HepG2 (cell line): ENCODE measurements around the gene L1CAM. TPM values are rescaled to one million over a fixed set of nuclear protein-coding genes. Genes with fewer than 3 reads are reported as not detected.
A peak's percentile ranks its signal among the peaks of the same experiment; 100 is the strongest.

Experiments used
- AHR ChIP-seq: IDR thresholded peaks from 2 replicates; pipeline ENCODE4 v1.6.1; 2018; ENCODE audit warnings: missing genetic modification reagents, missing compliant biosample characterization
- GTF3A ChIP-seq: sonication (generic); formaldehyde crosslinking; conservative IDR thresholded peaks from 2 replicates; pipeline ENCODE4 v1.4.0; 2020; ENCODE audit warnings: mild to moderate bottlenecking, missing genetic modification reagents
- JUN ChIP-seq: sonication (generic); formaldehyde crosslinking; IDR thresholded peaks from 2 replicates; pipeline ENCODE4 v1.4.0; 2020; ENCODE audit warnings: mild to moderate bottlenecking, missing genetic modification reagents
- NRL ChIP-seq: sonication (generic); formaldehyde crosslinking; IDR thresholded peaks from 2 replicates; pipeline ENCODE4 v1.5.0; 2020; ENCODE audit warnings: missing genetic modification reagents, mild to moderate bottlenecking, moderate library complexity, borderline replicate concordance
- PCBP2 ChIP-seq: fragments of 200-400 bp; formaldehyde crosslinking; optimal IDR thresholded peaks from 2 replicates; pipeline ENCODE3; 2018; ENCODE audit warnings: low read length, low read depth; ENCODE audit not compliant: poor library complexity, severe bottlenecking
- SATB2 ChIP-seq: sonication (generic); formaldehyde crosslinking; IDR thresholded peaks from 2 replicates; pipeline ENCODE4 v1.5.0; 2020; ENCODE audit warnings: missing genetic modification reagents
- SNAPC5 ChIP-seq: sonication (generic); formaldehyde crosslinking; IDR thresholded peaks from 2 replicates; pipeline ENCODE4 v1.8.1; 2023; ENCODE audit warnings: mild to moderate bottlenecking, missing genetic modification reagents, borderline replicate concordance
- SP140L ChIP-seq: sonication (generic); formaldehyde crosslinking; IDR thresholded peaks from 2 replicates; pipeline ENCODE4 v1.4.0; 2020; ENCODE audit warnings: missing genetic modification reagents, borderline replicate concordance
- ZEB1 ChIP-seq: IDR thresholded peaks from 2 replicates; pipeline ENCODE4 v1.6.1; 2012; ENCODE audit warnings: mild to moderate bottlenecking, low read depth, inconsistent platforms; ENCODE audit not compliant: insufficient replicate concordance
- ZFP91 ChIP-seq: sonication (generic); formaldehyde crosslinking; IDR thresholded peaks from 2 replicates; pipeline ENCODE4 v1.9.0; 2022; ENCODE audit warnings: missing genetic modification reagents, mild to moderate bottlenecking, borderline replicate concordance
- ZNF12 ChIP-seq: sonication (generic); formaldehyde crosslinking; IDR thresholded peaks from 2 replicates; pipeline ENCODE4 v1.5.0; 2020; ENCODE audit warnings: missing genetic modification reagents
- ZNF3 ChIP-seq: IDR thresholded peaks from 2 replicates; pipeline ENCODE4 v1.7.0; 2017; ENCODE audit warnings: inconsistent platforms
- ZNF543 ChIP-seq: sonication (generic); formaldehyde crosslinking; IDR thresholded peaks from 2 replicates; pipeline ENCODE4 v1.4.0; 2020; ENCODE audit warnings: mild to moderate bottlenecking, missing genetic modification reagents
- ZNF546 ChIP-seq: sonication (generic); formaldehyde crosslinking; conservative IDR thresholded peaks from 2 replicates; pipeline ENCODE4 v1.8.1; 2023; ENCODE audit warnings: mild to moderate bottlenecking, missing genetic modification reagents
- ZNF607 ChIP-seq: sonication (generic); formaldehyde crosslinking; IDR thresholded peaks from 2 replicates; pipeline ENCODE4 v1.5.1; 2020; ENCODE audit warnings: missing genetic modification reagents, mild to moderate bottlenecking, borderline replicate concordance
- ZNF710 ChIP-seq: sonication (generic); formaldehyde crosslinking; IDR thresholded peaks from 2 replicates; pipeline ENCODE4 v1.5.0; 2020; ENCODE audit warnings: mild to moderate bottlenecking, missing genetic modification reagents, borderline replicate concordance
- ZNF75D ChIP-seq: sonication (generic); formaldehyde crosslinking; IDR thresholded peaks from 2 replicates; pipeline ENCODE4 v1.8.1; 2023; ENCODE audit warnings: missing genetic modification reagents, mild to moderate bottlenecking, borderline replicate concordance
- ZNF790 ChIP-seq: sonication (generic); formaldehyde crosslinking; IDR thresholded peaks from 2 replicates; pipeline ENCODE4 v1.8.0; 2022; ENCODE audit warnings: missing genetic modification reagents, mild to moderate bottlenecking, borderline replicate concordance
- polyA plus RNA-seq, 8 experiments: library from polyadenylated mRNA; depleted of rRNA in 3 of 8; stranded (reverse) in 7 of 8; unstranded in 1 of 8; fragments of >200 nt; fragmentation: Illumina TruSeq in 4 of 8; extraction: Trizol in 4 of 8; gene quantifications; 2 replicates each; pipeline versions ENCODE4 v1.2.1 to v1.2.3, GENCODE V29; 2011 to 2016; ENCODE audit warnings: low read depth in 4 of 8, missing spikeins in 1 of 8, mixed read lengths in 1 of 8; ENCODE audit not compliant: insufficient read depth in 1 of 8
- total RNA-seq, 5 experiments: library from RNA; depleted of rRNA; stranded (reverse); fragments of >200 nt; fragmentation: Illumina TruSeq; extraction: Trizol; gene quantifications; 2 replicates each; pipeline ENCODE4 v1.2.3, GENCODE V29; 2016; ENCODE audit warnings: low read depth in 1 of 5
- TF ChIP-seq, protein P1 (sequence below), 2 experiments: sonication (generic) in 1 of 2; formaldehyde crosslinking in 1 of 2; IDR thresholded peaks; 2 replicates each; pipeline versions ENCODE4 v1.6.1 to v1.9.0; 2014 to 2022; ENCODE audit warnings: antibody characterized with exemption in 1 of 2, borderline replicate concordance in 1 of 2, inconsistent platforms in 1 of 2, low read depth in 1 of 2, missing genetic modification reagents in 1 of 2

L1CAM gene
- total and polyA plus RNA-seq, 2 of the 13 experiments (the other 11 are each of a cell fraction or from before 2014, with no cell fraction given), result 1.4 to 2.0 TPM

DNA sequence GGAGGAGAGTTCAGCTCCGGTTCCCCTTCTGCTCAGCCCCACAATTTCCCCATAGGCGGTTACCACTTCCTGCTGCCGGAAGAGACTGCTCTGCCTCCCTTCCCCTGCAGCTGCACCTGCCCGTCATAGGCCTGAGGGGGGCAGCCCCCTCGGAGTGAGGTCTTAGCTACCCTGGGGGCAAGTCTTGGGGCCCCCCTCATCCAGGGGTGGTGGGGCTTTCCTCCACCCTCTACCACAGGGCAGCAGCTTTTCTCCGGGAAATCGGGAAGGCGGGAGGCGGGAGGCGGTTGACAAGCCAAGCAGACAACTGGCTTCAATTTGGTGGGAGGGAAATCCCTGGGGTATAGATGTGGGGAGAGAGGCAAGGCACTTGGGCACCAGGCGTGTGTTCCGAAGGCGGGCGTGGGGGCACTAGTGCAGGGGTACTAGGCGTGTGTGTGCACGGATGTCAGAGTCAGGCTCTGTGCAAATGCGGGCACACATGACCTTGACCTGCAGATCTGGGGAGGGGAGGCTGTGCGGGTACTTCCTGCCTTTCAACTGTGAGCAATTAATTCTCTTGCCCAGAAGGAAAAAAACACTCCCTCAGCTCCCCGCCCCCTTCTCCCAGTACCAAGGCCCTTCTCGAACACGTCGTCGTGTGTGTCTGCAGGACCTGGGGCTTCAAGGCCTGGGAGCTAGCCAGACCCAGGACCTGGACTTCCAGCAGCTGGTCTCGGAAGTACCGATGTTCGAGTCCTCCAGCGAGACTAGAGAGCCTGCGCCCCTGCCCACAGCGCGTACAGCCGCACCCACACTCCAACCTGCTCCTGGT lies 41.1 kb upstream of the L1CAM start (continued):
- TF ChIP-seq ZNF710 (CRISPR knock-in tag) (no peak), SP140L (CRISPR knock-in tag) (no peak), ZNF543 (CRISPR knock-in tag) (no peak), GTF3A (no peak), ZFP91 (peak; percentile 42; the same call in 1 of the 2 replicates), NRL (CRISPR knock-in tag) (no peak), ZNF3 (CRISPR knock-in tag) (no peak), JUN (no peak), ZNF75D (no peak), ZNF607 (CRISPR knock-in tag) (no peak), ZEB1 (no peak), ZNF790 (no peak), ZNF12 (no peak), PCBP2 (no peak), ZNF546 (CRISPR knock-in tag) (no peak), SNAPC5 (CRISPR knock-in tag) (no peak), AHR (no peak), SATB2 (CRISPR knock-in tag) (no peak)
- TF ChIP-seq, protein P1, sequence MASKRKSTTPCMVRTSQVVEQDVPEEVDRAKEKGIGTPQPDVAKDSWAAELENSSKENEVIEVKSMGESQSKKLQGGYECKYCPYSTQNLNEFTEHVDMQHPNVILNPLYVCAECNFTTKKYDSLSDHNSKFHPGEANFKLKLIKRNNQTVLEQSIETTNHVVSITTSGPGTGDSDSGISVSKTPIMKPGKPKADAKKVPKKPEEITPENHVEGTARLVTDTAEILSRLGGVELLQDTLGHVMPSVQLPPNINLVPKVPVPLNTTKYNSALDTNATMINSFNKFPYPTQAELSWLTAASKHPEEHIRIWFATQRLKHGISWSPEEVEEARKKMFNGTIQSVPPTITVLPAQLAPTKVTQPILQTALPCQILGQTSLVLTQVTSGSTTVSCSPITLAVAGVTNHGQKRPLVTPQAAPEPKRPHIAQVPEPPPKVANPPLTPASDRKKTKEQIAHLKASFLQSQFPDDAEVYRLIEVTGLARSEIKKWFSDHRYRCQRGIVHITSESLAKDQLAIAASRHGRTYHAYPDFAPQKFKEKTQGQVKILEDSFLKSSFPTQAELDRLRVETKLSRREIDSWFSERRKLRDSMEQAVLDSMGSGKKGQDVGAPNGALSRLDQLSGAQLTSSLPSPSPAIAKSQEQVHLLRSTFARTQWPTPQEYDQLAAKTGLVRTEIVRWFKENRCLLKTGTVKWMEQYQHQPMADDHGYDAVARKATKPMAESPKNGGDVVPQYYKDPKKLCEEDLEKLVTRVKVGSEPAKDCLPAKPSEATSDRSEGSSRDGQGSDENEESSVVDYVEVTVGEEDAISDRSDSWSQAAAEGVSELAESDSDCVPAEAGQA (IDR thresholded peaks at IDR 0.05; ENCODE audit: low read depth), result no peak
- TF ChIP-seq, protein P1 (CRISPR knock-in tag; IDR thresholded peaks at IDR 0.05; ENCODE audit: borderline replicate concordance), result no peak
